Thyroid gland (tissue), 4 donors: ENCODE results near the gene ATF5. TPM values are rescaled to one million over a fixed set of nuclear protein-coding genes. Genes with fewer than 3 reads are reported as not detected.

Source experiments
- DNase-seq, 2 donors: peaks; one replicate each; pipeline ENCODE4 v3.0.0-alpha.2; 2019
- H3K27ac ChIP-seq, 3 donors: fragments of 200-600 bp; sonication (generic); 1 replicate in 2 of 3; 2 replicates in 1 of 3; pipeline ENCODE4 v1.5.1; 2016 to 2019; ENCODE audit warnings: mild to moderate bottlenecking in 1 of 3, moderate library complexity in 1 of 3
- H3K27me3 ChIP-seq: fragments of 200-600 bp; sonication (generic); one replicate; pipeline ENCODE4 v1.5.1; 2019
- H3K36me3 ChIP-seq, 2 donors: fragments of 200-600 bp; sonication (generic); one replicate each; pipeline ENCODE4 v1.5.1; 2016 to 2019
- H3K4me1 ChIP-seq, 2 donors: fragments of 200-600 bp; sonication (generic); one replicate each; pipeline ENCODE4 v1.5.1; 2017 to 2019
- H3K4me3 ChIP-seq, 3 donors: fragments of 200-600 bp; sonication (generic); replicated peaks in 1 of 3; 1 replicate in 2 of 3; 2 replicates in 1 of 3; pipeline ENCODE4 v1.5.1; 2016; ENCODE audit warnings: mild to moderate bottlenecking in 1 of 3
- H3K9me3 ChIP-seq: fragments of 200-600 bp; sonication (generic); one replicate; pipeline ENCODE4 v1.5.1; 2017
- POLR2A ChIP-seq, 2 donors: fragments of 450-650 bp; IDR thresholded peaks; one replicate each; pipeline ENCODE4 v1.6.1; 2017; ENCODE audit warnings: antibody characterized with exemption in 2 of 2, mild to moderate bottlenecking in 2 of 2, moderate library complexity in 1 of 2
- whole genome bisulfite sequencing, 2 donors: methylation state at CpG; one replicate each; pipeline ENCODE4 v1.1.5; 2017; 5-methylcytosine and 5-hydroxymethylcytosine counted together
- intact Hi-C: fragments of 100-400 bp; cut with DNase I; formaldehyde crosslinking; loops from one replicate; pipeline ENCODE4 v1.15.1; 2023
- total RNA-seq, 4 donors: library from RNA; depleted of rRNA; stranded (reverse); fragments of >200 nt; gene quantifications; one replicate each; pipeline ENCODE4 v1.2.3, GENCODE V29; 2016
- TF ChIP-seq, protein P1 (sequence below), 6 experiments: fragments of 200-600 bp in 3 of 6; fragments of 450-650 bp in 3 of 6; sonication (generic) in 3 of 6; IDR thresholded peaks; one replicate each; pipeline ENCODE4 v1.5.1; 2016 to 2019; ENCODE audit warnings: antibody characterized with exemption in 6 of 6, mild to moderate bottlenecking in 2 of 6, inconsistent platforms in 1 of 6, moderate library complexity in 1 of 6

The ATF5 gene
- total RNA-seq, 4 donors from 2014 or later: 6.3 to 17.9 (median 8.0) TPM

DNA sequence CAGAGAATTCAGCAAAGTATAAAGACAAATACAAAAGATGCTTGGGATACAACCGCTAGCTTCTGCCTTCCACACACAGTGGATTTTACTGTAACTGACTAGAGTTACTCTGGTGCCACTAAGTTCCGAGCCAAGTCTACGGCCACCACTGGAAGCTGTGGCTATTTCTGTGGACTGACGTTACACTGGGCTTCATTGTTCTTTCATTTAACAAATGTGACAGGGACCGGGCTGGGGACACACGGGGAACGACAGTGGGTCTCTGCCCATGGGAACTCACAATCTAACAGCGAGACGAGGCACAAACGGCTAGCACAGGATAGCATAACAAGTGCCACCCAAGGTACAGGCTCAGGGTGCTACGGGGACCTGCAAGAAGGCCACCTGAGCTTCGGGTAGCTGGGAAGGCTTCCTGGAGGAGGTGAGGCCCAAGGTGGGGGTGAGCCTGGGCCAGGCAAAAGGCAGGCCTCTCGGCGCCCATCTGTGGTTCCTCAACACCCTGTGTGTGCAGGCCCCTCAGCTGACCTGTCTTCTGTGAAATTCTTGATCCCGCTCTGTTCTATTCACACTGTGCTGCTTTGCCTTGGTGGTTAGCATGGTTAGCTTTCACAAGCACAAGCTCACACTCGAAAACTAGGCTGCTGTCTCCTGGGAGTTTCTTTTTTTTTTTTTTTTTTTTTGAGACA, 22.0 kb upstream of the ATF5 start:
- Histone ChIP-seq H3K9me3 (no peaks in the 10 kb centered on the region), H3K36me3 (peaks cover 13 to 15% of the 10 kb centered on the region in 2 donors), H3K27ac (no peak overlapping the region), H3K4me3 (no peak overlapping the region), H3K4me1 (peaks cover 8 to 15% of the 10 kb centered on the region in 2 donors), H3K27me3 (no peaks in the 10 kb centered on the region)
- intact Hi-C loops: no loop called here
- no peak for DNase-seq
- WGBS, 2 donors: 90 to 93% methylated on average over 16 of the region's 16 CpGs
- TF ChIP-seq, protein P1, sequence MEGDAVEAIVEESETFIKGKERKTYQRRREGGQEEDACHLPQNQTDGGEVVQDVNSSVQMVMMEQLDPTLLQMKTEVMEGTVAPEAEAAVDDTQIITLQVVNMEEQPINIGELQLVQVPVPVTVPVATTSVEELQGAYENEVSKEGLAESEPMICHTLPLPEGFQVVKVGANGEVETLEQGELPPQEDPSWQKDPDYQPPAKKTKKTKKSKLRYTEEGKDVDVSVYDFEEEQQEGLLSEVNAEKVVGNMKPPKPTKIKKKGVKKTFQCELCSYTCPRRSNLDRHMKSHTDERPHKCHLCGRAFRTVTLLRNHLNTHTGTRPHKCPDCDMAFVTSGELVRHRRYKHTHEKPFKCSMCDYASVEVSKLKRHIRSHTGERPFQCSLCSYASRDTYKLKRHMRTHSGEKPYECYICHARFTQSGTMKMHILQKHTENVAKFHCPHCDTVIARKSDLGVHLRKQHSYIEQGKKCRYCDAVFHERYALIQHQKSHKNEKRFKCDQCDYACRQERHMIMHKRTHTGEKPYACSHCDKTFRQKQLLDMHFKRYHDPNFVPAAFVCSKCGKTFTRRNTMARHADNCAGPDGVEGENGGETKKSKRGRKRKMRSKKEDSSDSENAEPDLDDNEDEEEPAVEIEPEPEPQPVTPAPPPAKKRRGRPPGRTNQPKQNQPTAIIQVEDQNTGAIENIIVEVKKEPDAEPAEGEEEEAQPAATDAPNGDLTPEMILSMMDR (IDR thresholded peaks at IDR 0.05): no peak
- no peak for TF ChIP-seq POLR2A (IDR thresholded peaks at IDR 0.05)

DNA sequence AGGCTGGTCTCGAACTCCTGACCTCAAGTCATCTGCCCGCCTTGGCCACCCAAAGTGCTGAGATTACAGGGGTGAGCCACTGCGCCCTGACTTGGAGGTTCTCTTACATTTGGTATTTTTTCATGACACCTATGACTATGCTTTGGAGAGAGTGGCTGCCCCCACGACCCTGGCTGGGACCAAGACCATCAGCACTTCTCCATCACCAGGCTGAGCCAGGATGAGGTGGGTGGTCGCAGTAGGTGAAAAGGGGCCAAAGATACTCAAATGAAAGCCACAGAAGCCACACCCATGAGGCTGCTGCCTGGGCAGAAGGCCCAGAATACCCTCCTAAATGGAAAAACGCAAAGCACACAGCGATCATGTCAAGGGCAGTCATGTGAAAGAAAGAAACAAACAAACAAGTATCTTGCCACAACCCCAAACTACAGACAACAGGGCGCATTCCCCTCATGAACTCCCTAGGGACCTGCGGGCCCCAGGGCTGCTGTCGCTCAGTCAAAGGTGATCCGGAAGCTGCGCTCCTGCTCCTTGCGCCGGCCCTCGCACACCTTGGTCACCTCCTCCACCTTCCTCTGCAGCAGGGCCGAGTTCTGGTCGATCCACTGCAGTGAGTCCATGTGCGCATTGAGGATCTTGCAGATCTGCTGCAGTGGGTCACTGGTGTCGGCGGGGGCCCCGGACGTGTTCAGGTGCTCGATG, 21.1 kb upstream of the ATF5 start:
- intact Hi-C loops: no loop called here
- Histone ChIP-seq H3K36me3 (peaks cover 13 to 15% of the 10 kb centered on the region in 2 donors), H3K9me3 (no peaks in the 10 kb centered on the region), H3K4me1 (peaks cover 8 to 23% of the 10 kb centered on the region in 2 donors), H3K27ac (no peak overlapping the region), H3K27me3 (no peaks in the 10 kb centered on the region), H3K4me3 (no peak overlapping the region)
- WGBS, 2 donors: 90 to 94% methylated on average over 21 to 23 of the region's 23 CpGs
- no peak for DNase-seq
- TF ChIP-seq, protein P1 (IDR thresholded peaks at IDR 0.05): no peak
- TF ChIP-seq POLR2A (IDR thresholded peaks at IDR 0.05): no peak

DNA sequence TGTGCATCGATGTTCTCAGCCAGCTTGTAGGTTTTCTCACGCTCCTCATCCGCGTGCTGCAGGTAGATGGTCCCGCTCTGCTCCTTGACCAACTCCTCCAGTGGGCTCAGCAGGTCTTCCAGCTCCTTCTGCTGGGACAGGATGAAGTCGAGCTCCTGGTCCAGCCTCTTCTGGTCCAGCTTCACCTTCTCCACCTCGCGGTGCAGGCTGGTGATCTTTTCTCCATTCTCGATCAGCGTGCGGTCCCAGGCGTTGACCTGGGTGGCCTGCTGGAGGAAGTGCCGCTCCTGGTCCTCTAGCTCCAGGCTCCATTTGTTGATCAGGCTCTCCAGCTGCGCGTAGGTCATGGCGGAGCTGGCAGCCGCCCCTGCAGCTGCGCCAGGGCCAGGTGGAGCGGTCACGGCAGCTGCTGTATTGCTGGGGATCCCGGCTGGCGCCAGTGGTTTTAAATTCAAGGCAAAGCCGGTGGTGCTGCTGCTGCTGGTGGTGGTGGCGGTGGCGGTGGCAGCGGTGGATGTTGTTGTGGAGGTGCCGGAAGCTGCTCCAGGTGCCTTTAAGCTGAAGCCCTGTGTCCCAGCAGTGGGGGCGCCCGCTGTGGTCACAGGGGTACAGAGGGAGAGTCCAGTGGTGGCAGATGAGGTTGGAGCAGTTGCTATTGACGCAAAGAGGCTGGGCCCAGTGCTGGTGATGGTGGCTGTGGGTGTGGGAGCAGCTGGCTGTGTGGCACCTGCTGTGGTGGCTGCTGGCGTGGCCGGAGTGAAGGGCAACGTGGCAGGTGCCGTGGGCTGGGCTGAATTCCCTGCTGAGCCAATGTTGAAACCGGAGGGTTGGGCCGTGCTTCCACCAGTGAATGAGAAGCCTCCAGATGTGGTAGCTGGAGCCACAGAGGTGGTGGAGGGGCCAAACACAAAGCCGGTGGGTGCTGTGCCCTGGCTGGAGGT, 20.3 kb upstream of the ATF5 start:
- intact Hi-C loops: no loop called here
- Histone ChIP-seq H3K27ac (no peak overlapping the region), H3K36me3 (peaks cover 13 to 15% of the 10 kb centered on the region in 2 donors), H3K4me1 (peaks cover 8 to 23% of the 10 kb centered on the region in 2 donors), H3K27me3 (no peaks in the 10 kb centered on the region), H3K4me3 (no peak overlapping the region), H3K9me3 (no peaks in the 10 kb centered on the region)
- DNase-seq: no peak
- TF ChIP-seq, protein P1 (IDR thresholded peaks at IDR 0.05): no peak
- TF ChIP-seq POLR2A (IDR thresholded peaks at IDR 0.05): no peak
- 95 to 96% methylated on average over 35 to 37 of the region's 37 CpGs for WGBS, 2 donors

DNA sequence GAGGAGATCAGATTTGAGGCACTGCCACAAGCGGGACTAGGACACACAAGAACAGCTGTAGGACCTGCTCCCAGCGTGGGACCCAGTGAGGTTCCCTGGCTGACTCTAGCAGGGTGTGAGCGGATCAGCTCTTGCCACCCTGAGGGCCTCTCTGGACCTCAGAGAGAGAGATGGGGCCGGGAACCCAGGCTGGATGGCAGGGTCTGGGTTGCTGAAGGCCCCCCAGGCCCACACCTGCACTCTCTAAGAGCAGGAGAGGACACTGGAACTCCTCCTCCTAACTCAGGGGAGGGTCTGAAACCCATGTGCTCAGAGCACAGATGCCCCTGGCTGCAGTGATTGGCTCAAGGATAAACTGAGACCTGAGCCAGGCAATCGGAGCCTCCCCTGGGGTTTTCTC, 18.8 kb upstream of the ATF5 start:
- Histone ChIP-seq H3K4me3 (no peak overlapping the region), H3K27ac (no peak overlapping the region), H3K9me3 (no peaks in the 10 kb centered on the region), H3K36me3 (peaks cover 13 to 15% of the 10 kb centered on the region in 2 donors), H3K27me3 (no peaks in the 10 kb centered on the region), H3K4me1 (peaks cover 8 to 23% of the 10 kb centered on the region in 2 donors)
- intact Hi-C loops: no loop called here
- TF ChIP-seq, protein P1 (IDR thresholded peaks at IDR 0.05): no peak
- TF ChIP-seq POLR2A (IDR thresholded peaks at IDR 0.05): no peak
- no peak for DNase-seq
- 83 to 92% methylated on average over 1 to 5 of the region's 5 CpGs for WGBS, 2 donors
